ENCODE data around the gene PTPRG. TPM values are rescaled to one million over a fixed set of nuclear protein-coding genes. Genes with fewer than 3 reads are reported as not detected.

Gene PTPRG
- total RNA-seq, 2 experiments from 2014 or later = 0.13 to 0.70 TPM

GRCh38 chr3:61648481-61648880 lies 87.1 kb downstream of the PTPRG start:
- Histone ChIP-seq H3K4me1 (ENCODE audit: insufficient read depth, low read length, poor library complexity, severe bottlenecking) (no peaks in the 10 kb centered on the region), H3K36me3 (ENCODE audit: insufficient read depth, low read length) (no peaks in the 10 kb centered on the region), H3K4me3 (ENCODE audit: low read depth, low read length, poor library complexity, severe bottlenecking) (no peak overlapping the region), H3K9me2 (ENCODE audit: insufficient read depth, low read length) (no peaks in the 10 kb centered on the region), H3K9me3 (ENCODE audit: low read length) (0 out of 2 replicates have a peak, but pooled peaks cover 8% of the 10 kb centered on the region), H3K27ac (ENCODE audit: low read depth, low read length, poor library complexity, severe bottlenecking) (no peak overlapping the region), H4K20me1 (ENCODE audit: insufficient read depth, low read length) (no peaks in the 10 kb centered on the region), H3K4me2 (ENCODE audit: low read length) (no peak overlapping the region), H3K79me2 (ENCODE audit: insufficient read depth, low read depth, low read length) (no peaks in the 10 kb centered on the region), H2AFZ (ENCODE audit: low read length) (no peak overlapping the region)
- BruUV-seq (replicated peaks) = no TSS peak
- intact Hi-C loops (cut with micrococcal nuclease; ENCODE audit: unreplicated experiment) = no loop called here
- POLR2A ChIA-PET = no interaction called here
- DNase-seq (ENCODE audit: low spot score) = no peak
- CTCF ChIA-PET (ENCODE audit: unreplicated experiment) = no interaction called here
- TF ChIP-seq EZH2phosphoT487 (IDR thresholded peaks at IDR 0.05; ENCODE audit: borderline replicate concordance, low read depth, low read length) (no peak), CTCF (conservative IDR thresholded peaks at IDR 0.05; ENCODE audit: low read length) (no peak)

- Histone ChIP-seq H3K4me3 (ENCODE audit: low read depth, low read length, poor library complexity, severe bottlenecking) (no peak overlapping the region), H3K9me3 (ENCODE audit: low read length) (0 out of 2 replicates have a peak, but pooled peaks cover 8% of the 10 kb centered on the region), H3K4me1 (ENCODE audit: insufficient read depth, low read length, poor library complexity, severe bottlenecking) (no peaks in the 10 kb centered on the region), H3K4me2 (ENCODE audit: low read length) (no peak overlapping the region), H3K27ac (ENCODE audit: low read depth, low read length, poor library complexity, severe bottlenecking) (no peak overlapping the region), H4K20me1 (ENCODE audit: insufficient read depth, low read length) (no peaks in the 10 kb centered on the region), H3K36me3 (ENCODE audit: insufficient read depth, low read length) (no peaks in the 10 kb centered on the region), H3K9me2 (ENCODE audit: insufficient read depth, low read length) (no peaks in the 10 kb centered on the region), H3K79me2 (ENCODE audit: insufficient read depth, low read depth, low read length) (no peaks in the 10 kb centered on the region), H2AFZ (ENCODE audit: low read length) (no peak overlapping the region)
- no peak for DNase-seq (ENCODE audit: low spot score)
- BruUV-seq (replicated peaks) = no TSS peak
- TF ChIP-seq EZH2phosphoT487 (IDR thresholded peaks at IDR 0.05; ENCODE audit: borderline replicate concordance, low read depth, low read length) (no peak), CTCF (conservative IDR thresholded peaks at IDR 0.05; ENCODE audit: low read length) (no peak)
- ChIA-PET POLR2A (no interaction called here), CTCF (ENCODE audit: unreplicated experiment) (no interaction called here)
- intact Hi-C loops (cut with micrococcal nuclease; ENCODE audit: unreplicated experiment) = no loop called here
Measured at GRCh38 chr3:61649381-61650170, 88.2 kb downstream of the PTPRG start.

- Histone ChIP-seq H2AFZ (ENCODE audit: low read length) (no peak overlapping the region), H3K4me3 (ENCODE audit: low read depth, low read length, poor library complexity, severe bottlenecking) (no peak overlapping the region), H3K79me2 (ENCODE audit: insufficient read depth, low read depth, low read length) (no peaks in the 10 kb centered on the region), H3K4me2 (ENCODE audit: low read length) (no peak overlapping the region), H3K36me3 (ENCODE audit: insufficient read depth, low read length) (no peaks in the 10 kb centered on the region), H3K4me1 (ENCODE audit: insufficient read depth, low read length, poor library complexity, severe bottlenecking) (no peaks in the 10 kb centered on the region), H3K9me2 (ENCODE audit: insufficient read depth, low read length) (no peaks in the 10 kb centered on the region), H4K20me1 (ENCODE audit: insufficient read depth, low read length) (no peaks in the 10 kb centered on the region), H3K9me3 (ENCODE audit: low read length) (0 out of 2 replicates have a peak, but pooled peaks cover under 1% of the 10 kb centered on the region), H3K27ac (ENCODE audit: low read depth, low read length, poor library complexity, severe bottlenecking) (no peak overlapping the region)
- TF ChIP-seq CTCF (conservative IDR thresholded peaks at IDR 0.05; ENCODE audit: low read length) (no peak), EZH2phosphoT487 (IDR thresholded peaks at IDR 0.05; ENCODE audit: borderline replicate concordance, low read depth, low read length) (no peak)
- POLR2A ChIA-PET = no interaction called here
- DNase-seq (ENCODE audit: low spot score) = no peak
- intact Hi-C loops (cut with micrococcal nuclease; ENCODE audit: unreplicated experiment) = no loop called here
- CTCF ChIA-PET (ENCODE audit: unreplicated experiment) = no interaction called here
- BruUV-seq (replicated peaks) = no TSS peak
Measured at GRCh38 chr3:61650276-61650675, 88.9 kb downstream of the PTPRG start.
